K562 (cell line): ENCODE results near the gene TRUB1. TPM values are rescaled to one million over a fixed set of nuclear protein-coding genes. Genes with fewer than 3 reads are reported as not detected.

Experiments used
- CBFB ChIP-seq: sonication (generic); formaldehyde crosslinking; IDR thresholded peaks from 2 replicates; pipeline ENCODE4 v1.4.0; 2020; ENCODE audit warnings: mild to moderate bottlenecking, missing genetic modification reagents
- CHD1 ChIP-seq: fragments of 200-600 bp; sonication (generic); IDR thresholded peaks from one replicate; pipeline ENCODE4 v1.6.1; 2012; ENCODE audit warnings: mild to moderate bottlenecking, moderate library complexity, low read length, inconsistent platforms
- CREB3 ChIP-seq: fragments of 450-650 bp; conservative IDR thresholded peaks from 2 replicates; pipeline ENCODE4 v1.6.1; 2016; ENCODE audit warnings: missing genetic modification characterization, low read depth, mild to moderate bottlenecking, missing compliant biosample characterization, moderate library complexity
- ETS2 ChIP-seq: IDR thresholded peaks from 2 replicates; pipeline ENCODE4 v1.6.1; 2016; ENCODE audit warnings: borderline replicate concordance, missing genetic modification characterization, mild to moderate bottlenecking, moderate library complexity, missing compliant biosample characterization; ENCODE audit not compliant: poor library complexity, severe bottlenecking
- GTF2F1 ChIP-seq: IDR thresholded peaks from 2 replicates; pipeline ENCODE4 v1.6.1; 2011; ENCODE audit warnings: low read depth, low read length, improper control_type of control experiment
- MCM5 ChIP-seq: fragments of 450-650 bp; IDR thresholded peaks from 2 replicates; pipeline ENCODE4 v1.6.1; 2016; ENCODE audit warnings: low read depth
- MLLT1 ChIP-seq, 2 experiments: fragments of 450-650 bp; IDR thresholded peaks; 2 replicates each; pipeline ENCODE4 v1.6.1; 2016
- NBN ChIP-seq: fragments of 450-650 bp; IDR thresholded peaks from 2 replicates; pipeline ENCODE4 v1.6.1; 2016; ENCODE audit warnings: low read depth, mild to moderate bottlenecking
- NKRF ChIP-seq: fragments of 450-650 bp; IDR thresholded peaks from 2 replicates; pipeline ENCODE4 v1.6.1; 2016; ENCODE audit warnings: borderline replicate concordance
- NRF1 ChIP-seq, 2 experiments: fragments of 450-650 bp; IDR thresholded peaks in 1 of 2; conservative IDR thresholded peaks in 1 of 2; 2 replicates each; pipeline ENCODE4 v1.6.1; 2014; ENCODE audit warnings: mild to moderate bottlenecking in 2 of 2
- RCOR1 ChIP-seq, 2 experiments: IDR thresholded peaks; 2 replicates each; pipeline ENCODE4 v1.6.1; 2012; ENCODE audit warnings: low read depth in 2 of 2, low read length in 2 of 2, borderline replicate concordance in 1 of 2, improper control_type of control experiment in 1 of 2
- SIN3A ChIP-seq, 2 experiments: fragments of 150-350 bp in 1 of 2; IDR thresholded peaks; 2 replicates each; pipeline ENCODE4 v1.6.1; 2011 to 2016; ENCODE audit warnings: borderline replicate concordance in 2 of 2, low read depth in 2 of 2, low read length in 2 of 2, mild to moderate bottlenecking in 2 of 2, moderate library complexity in 2 of 2; ENCODE audit not compliant: control insufficient read depth in 1 of 2
- ZBTB11 ChIP-seq, 3 experiments: fragments of 200-800 bp in 1 of 3; fragments of 250-450 bp in 1 of 3; fragments of 450-650 bp in 1 of 3; sonication (Bioruptor Pico) in 1 of 3; sonication (Bioruptor generic) in 1 of 3; formaldehyde crosslinking in 1 of 3; IDR thresholded peaks; 2 replicates each; pipeline versions ENCODE4 v1.6.1 to v1.8.0; 2016 to 2022; ENCODE audit warnings: mild to moderate bottlenecking in 2 of 3, missing genetic modification characterization in 2 of 3, missing compliant biosample characterization in 1 of 3, moderate library complexity in 1 of 3
- ZBTB12 ChIP-seq: fragments of 250-450 bp; sonication (Bioruptor Pico); IDR thresholded peaks from 2 replicates; pipeline ENCODE4 v1.4.0; 2020
- ZKSCAN3 ChIP-seq: fragments of 250-450 bp; sonication (Bioruptor Pico); IDR thresholded peaks from 2 replicates; pipeline ENCODE4 v1.4.0; 2020
- ZNF124 ChIP-seq: sonication (generic); formaldehyde crosslinking; IDR thresholded peaks from 2 replicates; pipeline ENCODE4 v1.8.1; 2022; ENCODE audit warnings: missing genetic modification reagents
- polyA plus RNA-seq, 8 experiments: library from polyadenylated mRNA; depleted of rRNA in 4 of 8; stranded (reverse) in 5 of 8; unstranded in 3 of 8; fragments of >200 nt; fragmentation: Nextera tagmentation in 2 of 8; fragmentation: Illumina TruSeq in 1 of 8; extraction: Ambion mirVana in 2 of 8; extraction: Trizol in 1 of 8; gene quantifications; 2 replicates each; pipeline versions ENCODE4 v1.2.1 to v1.2.3, GENCODE V29; 2011 to 2014; ENCODE audit warnings: inconsistent platforms in 1 of 8, missing spikeins in 1 of 8
- total RNA-seq, 7 experiments: library from RNA; depleted of rRNA in 6 of 7; stranded (reverse); fragments of >200 nt in 6 of 7; fragmentation: Illumina TruSeq in 2 of 7; extraction: Trizol in 2 of 7; gene quantifications; 2 replicates each; pipeline versions ENCODE4 v1.2.1 to v1.2.3, GENCODE V29; 2011 to 2021; ENCODE audit warnings: low replicate concordance in 1 of 7

TRUB1 gene
- total and polyA plus RNA-seq, 9 of the 15 experiments (the other 6 are each of a cell fraction or from before 2014, with no cell fraction given) = 4.6 to 16.5 (median 11.5) TPM

- TF ChIP-seq NKRF (0 out of 2 replicates have a peak, but pooled peaks have one; percentile 34), ETS2 (no peak), ZKSCAN3 (no peak), RCOR1 (IDR thresholded peaks at IDR 0.05; ENCODE audit: borderline replicate concordance in 1 of 2, low read depth in 2 of 2, low read length in 2 of 2) (no peak), GTF2F1 (no peak), ZBTB12 (CRISPR knock-in tag) (peak; percentile 91), MCM5 (no peak), ZNF124 (CRISPR knock-in tag) (no peak), CHD1 (no peak), CREB3 (no peak), NBN (no peak), MLLT1 (IDR thresholded peaks at IDR 0.05) (no peak), ZBTB11 (CRISPR knock-in tag; IDR thresholded peaks at IDR 0.05) (no peak), SIN3A (IDR thresholded peaks at IDR 0.05; ENCODE audit: borderline replicate concordance in 2 of 2, control insufficient read depth in 1 of 2, low read depth in 2 of 2, low read length in 2 of 2) (peak; percentile 27 to 56; a peak in 1 of 4 replicates), CBFB (no peak), NRF1 (conservative IDR thresholded peaks at IDR 0.05 in 1 of 2, IDR thresholded peaks at IDR 0.05 in 1 of 2) (peak; percentile 88 to 90)
Observed at GRCh38 chr10:114937962-114938855, at the start of gene TRUB1 (continued).
